GM10248 (cell line): ENCODE measurements around the gene MC1R.

Experiments used
- CTCF ChIA-PET: fragments of 300-600 bp; sonication (Branson Sonifier 250); formaldehyde crosslinking; extraction: SDS; loops from one replicate; lab custom pipeline; 2021; ENCODE audit warnings: antibody characterized with exemption; lab: Yijun Ruan, JAX
- POLR2A ChIA-PET: fragments of 350-650 bp; sonication (Branson Sonifier 250); formaldehyde crosslinking; extraction: SDS; loops from one replicate; lab custom pipeline; 2020; ENCODE audit warnings: antibody characterized with exemption; lab: Yijun Ruan, JAX
- DNase-seq: peaks from one replicate; pipeline ENCODE4 v3.0.0; 2012; ENCODE audit errors: extremely low spot score
- TF ChIP-seq, protein P1 (sequence below): IDR thresholded peaks from 2 replicates; pipeline ENCODE4 v1.5.1; 2012; ENCODE audit warnings: mild to moderate bottlenecking, low read depth; ENCODE audit errors: extremely low read depth, missing control alignments, control extremely low read depth

Gene MC1R

DNA sequence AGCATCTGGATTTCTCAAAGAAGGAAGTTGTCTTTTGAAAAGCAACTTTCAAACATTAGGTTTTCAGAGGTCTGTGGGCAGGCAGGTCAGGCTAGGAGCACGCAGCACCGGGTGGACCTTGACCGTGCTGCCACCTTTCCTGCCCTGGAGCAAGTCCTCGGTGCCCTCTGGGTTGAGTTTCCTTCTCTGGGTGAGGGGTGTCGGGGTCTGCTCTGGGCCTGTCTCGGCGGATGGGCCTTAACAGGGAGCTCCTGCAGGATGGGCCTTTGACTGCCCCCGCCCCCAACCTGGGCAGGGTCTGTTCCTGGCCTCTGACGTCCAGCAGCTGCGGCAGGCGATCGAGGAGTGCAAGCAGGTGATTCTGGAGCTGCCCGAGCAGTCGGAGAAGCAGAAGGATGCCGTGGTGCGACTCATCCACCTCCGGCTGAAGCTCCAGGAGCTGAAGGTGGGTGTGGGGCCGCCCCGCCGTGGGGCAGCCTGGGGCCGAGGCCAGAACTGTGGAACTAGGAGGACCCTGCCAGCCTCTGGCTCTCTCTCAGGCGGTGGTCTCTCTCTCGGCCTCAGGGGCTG lies 38.6 kb downstream of the MC1R start:
- ChIA-PET CTCF (interaction anchor here (1.1 to 1.9 kb wide), 3 partner anchors 8 to 16 kb away, joined by 3 to 5 read pairs (median 3); no protein-coding TSS in a partner anchor), POLR2A (no interaction called here)
- no peak for DNase-seq
- TF ChIP-seq, protein P1, sequence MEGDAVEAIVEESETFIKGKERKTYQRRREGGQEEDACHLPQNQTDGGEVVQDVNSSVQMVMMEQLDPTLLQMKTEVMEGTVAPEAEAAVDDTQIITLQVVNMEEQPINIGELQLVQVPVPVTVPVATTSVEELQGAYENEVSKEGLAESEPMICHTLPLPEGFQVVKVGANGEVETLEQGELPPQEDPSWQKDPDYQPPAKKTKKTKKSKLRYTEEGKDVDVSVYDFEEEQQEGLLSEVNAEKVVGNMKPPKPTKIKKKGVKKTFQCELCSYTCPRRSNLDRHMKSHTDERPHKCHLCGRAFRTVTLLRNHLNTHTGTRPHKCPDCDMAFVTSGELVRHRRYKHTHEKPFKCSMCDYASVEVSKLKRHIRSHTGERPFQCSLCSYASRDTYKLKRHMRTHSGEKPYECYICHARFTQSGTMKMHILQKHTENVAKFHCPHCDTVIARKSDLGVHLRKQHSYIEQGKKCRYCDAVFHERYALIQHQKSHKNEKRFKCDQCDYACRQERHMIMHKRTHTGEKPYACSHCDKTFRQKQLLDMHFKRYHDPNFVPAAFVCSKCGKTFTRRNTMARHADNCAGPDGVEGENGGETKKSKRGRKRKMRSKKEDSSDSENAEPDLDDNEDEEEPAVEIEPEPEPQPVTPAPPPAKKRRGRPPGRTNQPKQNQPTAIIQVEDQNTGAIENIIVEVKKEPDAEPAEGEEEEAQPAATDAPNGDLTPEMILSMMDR: no peak

DNA sequence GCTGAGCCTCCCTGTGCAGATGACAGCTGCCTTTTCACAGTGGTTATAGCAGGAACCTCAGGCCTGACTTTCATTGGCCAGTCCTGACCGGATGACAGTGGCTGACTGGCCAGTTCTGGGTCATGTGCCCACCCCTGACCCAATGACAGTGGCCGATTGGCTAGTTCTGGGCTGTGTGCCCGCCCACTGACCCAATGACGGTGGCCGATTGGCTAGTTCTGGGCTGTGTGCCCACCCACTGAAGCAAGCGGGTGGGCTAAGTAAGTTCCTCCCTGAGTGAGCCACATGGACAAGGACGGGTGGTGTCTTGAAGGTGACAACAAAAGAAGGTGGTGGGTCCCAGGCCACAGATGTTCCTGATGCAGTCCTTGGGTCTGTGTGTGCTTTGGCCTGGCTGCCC lies 39.4 kb downstream of the MC1R start:
- ChIA-PET POLR2A (no interaction called here), CTCF (interaction anchor here (1.5 to 1.9 kb wide), 2 partner anchors 11 to 15 kb away, joined by 3 to 5 read pairs; no protein-coding TSS in a partner anchor)
- peak; percentile 31 for DNase-seq
- TF ChIP-seq, protein P1: no peak

DNA sequence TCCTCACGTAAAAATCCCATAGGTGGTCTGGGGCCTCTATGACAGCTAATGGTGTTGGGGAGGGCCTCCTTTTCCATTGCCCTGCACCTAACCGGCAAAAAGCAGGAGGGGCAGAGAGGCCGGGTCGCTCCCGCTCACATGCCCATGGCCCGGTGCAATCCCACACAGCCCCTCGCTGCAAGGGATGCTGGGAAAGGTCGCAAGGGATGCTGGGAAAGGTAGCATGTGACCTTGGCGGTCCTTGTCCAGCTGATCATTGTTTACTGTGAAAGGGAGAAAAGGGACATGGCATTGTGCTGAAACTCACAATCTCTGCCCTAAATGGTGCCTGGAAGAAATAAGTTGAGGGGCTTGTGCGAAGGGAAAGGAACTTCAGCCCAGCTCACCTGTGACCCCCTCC lies 39.9 kb downstream of the MC1R start:
- ChIA-PET POLR2A (no interaction called here), CTCF (interaction anchor here (1.5 to 1.9 kb wide), 2 partner anchors 11 to 14 kb away, joined by 3 to 5 read pairs; no protein-coding TSS in a partner anchor)
- TF ChIP-seq, protein P1: no peak
- DNase-seq: no peak

DNA sequence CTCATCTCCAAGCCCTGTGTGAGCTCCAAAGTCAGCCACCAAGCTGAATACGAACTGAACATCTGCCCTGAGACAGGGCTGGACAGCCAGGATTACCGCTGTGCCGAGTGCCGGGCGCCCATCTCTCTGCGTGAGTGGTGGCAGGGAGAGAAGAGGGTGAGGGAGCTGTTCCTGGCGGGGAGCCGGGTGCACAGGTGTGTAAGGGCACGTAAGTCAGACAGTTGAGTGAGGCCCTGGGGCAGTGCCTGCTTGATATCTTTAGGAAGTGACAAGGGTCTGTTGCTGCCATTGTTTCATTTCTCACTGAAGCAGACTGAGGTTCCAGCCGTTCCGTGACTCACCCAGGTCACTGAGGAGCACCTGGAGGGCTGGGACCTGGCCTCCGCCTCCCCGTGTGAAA lies 42.3 kb downstream of the MC1R start:
- ChIA-PET CTCF (interaction anchor here (1.1 to 1.6 kb wide), 2 partner anchors 11 kb away, joined by 5 read pairs; no protein-coding TSS in a partner anchor), POLR2A (no interaction called here)
- TF ChIP-seq, protein P1: no peak
- no peak for DNase-seq

DNA sequence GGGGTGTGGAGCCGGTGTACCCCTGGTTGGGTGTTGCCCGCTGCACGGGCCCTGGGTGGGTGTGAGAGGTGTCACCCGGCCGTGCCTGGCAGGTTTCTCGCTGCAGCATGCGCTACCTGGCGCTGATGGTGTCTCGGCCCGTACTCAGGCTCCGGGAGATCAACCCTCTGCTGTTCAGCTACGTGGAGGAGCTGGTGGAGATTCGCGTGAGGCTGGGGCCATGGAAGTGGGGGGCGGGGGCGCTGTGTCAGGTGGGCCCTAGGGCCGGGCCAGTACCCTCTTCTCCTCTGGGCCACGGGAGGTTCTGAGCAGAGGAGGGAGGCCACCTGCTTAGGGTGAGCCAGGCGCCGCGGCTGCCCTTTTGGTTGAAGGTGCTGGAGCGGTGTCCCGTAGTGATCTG lies 43.3 kb downstream of the MC1R start:
- no peak for DNase-seq
- ChIA-PET CTCF (no interaction called here), POLR2A (no interaction called here)
- TF ChIP-seq, protein P1: no peak

DNA sequence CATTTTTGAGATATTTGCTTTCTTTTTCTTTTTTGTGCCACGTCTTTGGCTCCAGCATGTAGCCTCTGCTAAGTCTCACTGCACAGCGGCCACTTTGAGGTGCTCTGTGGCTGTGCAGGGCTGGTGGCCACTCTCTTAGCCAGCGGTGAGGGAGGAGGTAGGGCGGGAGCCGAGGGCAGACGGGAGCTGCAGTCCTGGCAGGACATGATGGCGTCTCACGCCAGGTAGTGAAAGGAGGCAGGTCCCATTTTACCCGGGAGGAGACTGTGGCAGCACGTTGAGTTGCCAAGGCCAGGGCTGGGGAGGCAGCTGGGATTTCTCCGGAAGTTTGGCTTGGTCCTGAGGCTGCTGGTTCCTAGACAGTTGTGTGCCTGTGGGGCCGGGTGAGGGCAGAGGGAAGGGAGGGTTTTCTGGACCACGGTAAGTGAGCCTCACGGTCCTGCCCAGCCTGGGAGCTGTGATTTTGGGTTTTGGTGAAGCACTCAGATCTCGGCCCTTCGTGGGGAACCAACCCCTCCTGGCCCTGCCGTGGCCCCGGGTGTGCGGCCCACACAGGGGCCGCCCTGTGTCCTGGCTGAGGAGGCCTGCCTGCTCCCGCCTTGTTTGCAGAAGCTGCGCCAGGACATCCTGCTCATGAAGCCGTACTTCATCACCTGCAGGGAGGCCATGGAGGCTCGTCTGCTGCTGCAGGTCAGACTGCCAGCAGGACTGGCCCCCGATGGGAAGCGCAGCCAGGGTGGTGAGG lies 44.3 kb downstream of the MC1R start:
- TF ChIP-seq, protein P1: no peak
- no peak for DNase-seq
- ChIA-PET CTCF (no interaction called here), POLR2A (interaction anchor here (0.6 kb wide), 1 partner anchor 730 kb away, joined by 4 read pairs; no protein-coding TSS in a partner anchor)
